OCI-LY1 (cell line): ENCODE results near the gene FAH.

Source experiments
- CTCF ChIP-seq: fragments of 200-600 bp; sonication (generic), shearing (Covaris generic); IDR thresholded peaks from 2 replicates; pipeline ENCODE4 v1.5.1; 2017; ENCODE audit warnings: mild to moderate bottlenecking, antibody characterized with exemption, low read length, moderate library complexity, mixed read lengths
- EZH2 ChIP-seq: fragments of 200-600 bp; sonication (generic), shearing (Covaris generic); IDR thresholded peaks from 2 replicates; pipeline ENCODE4 v1.8.0; 2017; ENCODE audit warnings: borderline replicate concordance, mixed run types, mild to moderate bottlenecking, antibody characterized with exemption, low read length, moderate library complexity, mixed read lengths

GRCh38 chr15:80179935-80180334 is 27.1 kb downstream of the FAH start:
- TF ChIP-seq EZH2 (no peak), CTCF (no peak)
